Measurements from ENCODE around the gene PDE6B. TPM values are rescaled to one million over a fixed set of nuclear protein-coding genes. Genes with fewer than 3 reads are reported as not detected.

Gene PDE6B
- polyA plus RNA-seq, 1 donor (not counting 4 experiments of a cell fraction or from before 2014, with no cell fraction given), result not detected

- H3K79me2 ChIP-seq (ENCODE audit: control insufficient read depth, insufficient read depth, low read length), result no peaks in the 10 kb centered on the region
- peaks cover 18% of the 10 kb centered on the region for H3K27me3 ChIP-seq (ENCODE audit: control insufficient read depth, extremely low read depth, insufficient read depth, low read length)
- H3K4me1 ChIP-seq (ENCODE audit: control insufficient read depth, extremely low read depth, insufficient read depth, low read length), result no peaks in the 10 kb centered on the region
- H3K4me2 ChIP-seq (ENCODE audit: control insufficient read depth, extremely low read depth, insufficient read depth, low read depth, low read length), result no peak overlapping the region
- FAIRE-seq, result no peak
- no peak for TF ChIP-seq CTCF (optimal IDR thresholded peaks at IDR 0.05 in 1 of 3, IDR thresholded peaks at IDR 0.05 in 1 of 3, conservative IDR thresholded peaks at IDR 0.05 in 1 of 3; ENCODE audit: extremely low read depth in 1 of 3, insufficient read depth in 2 of 3, low read length in 3 of 3)
- peak; percentile 2 for TF ChIP-seq EZH2 (IDR thresholded peaks at IDR 0.05; ENCODE audit: low read length)
- no peak overlapping the region for H2AFZ ChIP-seq (ENCODE audit: control insufficient read depth, low read length)
- DNase-seq (ENCODE audit: low read depth, low spot score), result no peak
- H3K9ac ChIP-seq (ENCODE audit: control insufficient read depth, extremely low read depth, insufficient read depth, low read length), result no peak overlapping the region
- dilution Hi-C loops (cut with MboI; ENCODE audit: extremely low pct_ligation_motif_present, low sequenced_read_pairs), result no loop called here
- H3K9me1 ChIP-seq (ENCODE audit: control insufficient read depth, extremely low read depth, insufficient read depth, low read length), result no peaks in the 10 kb centered on the region
- H3K27ac ChIP-seq (ENCODE audit: control insufficient read depth, insufficient read depth, low read length), result no peak overlapping the region
- no peaks in the 10 kb centered on the region for H4K20me1 ChIP-seq (ENCODE audit: control insufficient read depth, extremely low read depth, insufficient read depth, low read length)
- no peaks in the 10 kb centered on the region for H3K9me3 ChIP-seq (ENCODE audit: control insufficient read depth, low read depth, low read length)
- no peaks in the 10 kb centered on the region for H3K36me3 ChIP-seq (ENCODE audit: control insufficient read depth in 2 of 2, extremely low read depth in 1 of 2, insufficient read depth in 2 of 2, low read length in 2 of 2)
- no peak overlapping the region for H3K4me3 ChIP-seq (ENCODE audit: control insufficient read depth in 2 of 3, extremely low read depth in 1 of 3, insufficient read depth in 2 of 3, low read depth in 1 of 3, low read length in 3 of 3)
Measured at GRCh38 chr4:650461-650860, 25.1 kb downstream of the PDE6B start.

DNA sequence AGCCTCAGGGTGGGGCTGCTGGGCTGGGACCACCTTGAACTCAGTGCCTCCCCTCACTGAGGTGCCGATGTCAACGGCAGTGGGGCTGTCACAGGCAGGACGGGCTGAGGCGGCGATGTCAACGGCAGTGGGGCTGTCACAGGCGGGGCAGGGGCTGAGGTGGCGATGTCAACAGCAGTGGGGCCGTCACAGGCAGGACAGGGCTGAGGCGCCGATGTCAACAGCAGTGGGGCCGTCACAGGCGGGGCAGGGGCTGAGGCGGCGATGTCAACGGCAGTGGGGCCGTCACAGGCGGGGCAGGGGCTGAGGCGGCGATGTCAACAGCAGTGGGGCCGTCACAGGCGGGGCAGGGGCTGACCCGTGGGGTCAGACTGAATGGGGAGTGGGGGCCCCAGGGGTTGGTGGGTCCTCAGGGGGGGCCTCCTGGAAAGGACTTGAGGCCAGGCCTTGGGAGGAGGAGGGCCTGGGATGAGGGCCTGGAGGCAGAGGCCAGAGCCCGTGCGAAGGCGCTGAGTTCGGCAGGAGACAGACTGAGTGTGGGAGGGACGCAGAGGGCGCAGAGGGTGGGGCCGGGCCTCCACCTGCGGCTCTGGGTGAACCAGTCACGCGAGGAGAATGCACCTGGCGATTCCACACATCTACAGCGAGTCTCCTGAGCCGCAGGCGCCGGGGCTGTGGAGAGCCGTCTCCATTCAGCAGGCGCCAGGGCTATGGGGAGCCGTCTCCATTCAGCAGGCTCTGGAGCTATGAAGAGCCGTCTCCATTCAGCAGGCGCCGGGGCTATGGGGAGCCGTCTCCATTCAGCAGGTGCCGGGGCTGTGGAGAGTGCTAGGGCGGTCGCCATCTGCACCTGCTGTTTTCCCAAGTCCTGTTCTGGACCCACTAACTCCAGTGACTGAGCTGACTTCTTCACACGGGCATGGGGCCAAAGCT is 25.8 kb downstream of the PDE6B start:
- Histone ChIP-seq H2AFZ (ENCODE audit: control insufficient read depth, low read length) (no peak overlapping the region), H3K9me3 (ENCODE audit: control insufficient read depth, low read depth, low read length) (no peaks in the 10 kb centered on the region), H3K79me2 (ENCODE audit: control insufficient read depth, insufficient read depth, low read length) (no peaks in the 10 kb centered on the region), H3K9me1 (ENCODE audit: control insufficient read depth, extremely low read depth, insufficient read depth, low read length) (no peaks in the 10 kb centered on the region), H3K9ac (ENCODE audit: control insufficient read depth, extremely low read depth, insufficient read depth, low read length) (no peak overlapping the region), H3K27me3 (ENCODE audit: control insufficient read depth, extremely low read depth, insufficient read depth, low read length) (peaks cover 18% of the 10 kb centered on the region), H3K4me2 (ENCODE audit: control insufficient read depth, extremely low read depth, insufficient read depth, low read depth, low read length) (no peak overlapping the region), H3K27ac (ENCODE audit: control insufficient read depth, insufficient read depth, low read length) (no peak overlapping the region), H3K4me1 (ENCODE audit: control insufficient read depth, extremely low read depth, insufficient read depth, low read length) (no peaks in the 10 kb centered on the region), H3K4me3 (ENCODE audit: control insufficient read depth in 2 of 3, extremely low read depth in 1 of 3, insufficient read depth in 2 of 3, low read depth in 1 of 3, low read length in 3 of 3) (no peak overlapping the region), H4K20me1 (ENCODE audit: control insufficient read depth, extremely low read depth, insufficient read depth, low read length) (no peaks in the 10 kb centered on the region), H3K36me3 (ENCODE audit: control insufficient read depth in 2 of 2, extremely low read depth in 1 of 2, insufficient read depth in 2 of 2, low read length in 2 of 2) (no peaks in the 10 kb centered on the region)
- dilution Hi-C loops (cut with MboI; ENCODE audit: extremely low pct_ligation_motif_present, low sequenced_read_pairs), result no loop called here
- FAIRE-seq (no peak), DNase-seq (ENCODE audit: low read depth, low spot score) (no peak)
- TF ChIP-seq EZH2 (IDR thresholded peaks at IDR 0.05; ENCODE audit: low read length), result no peak

Data from keratinocyte (primary cell).